WERI-Rb-1 (cell line): ENCODE data around the gene NECAB2.

Experiments
- DNase-seq: peaks from one replicate; pipeline ENCODE4 v3.0.0-alpha.2; 2020
- H3K27ac ChIP-seq: fragments of 250-450 bp; sonication (Bioruptor Pico); 2 replicates; pipeline ENCODE4 v1.5.1; 2020; ENCODE audit warnings: mild to moderate bottlenecking, moderate library complexity
- H3K27me3 ChIP-seq: fragments of 250-450 bp; sonication (Bioruptor Pico); 2 replicates; pipeline ENCODE4 v1.5.1; 2021; ENCODE audit warnings: mild to moderate bottlenecking, low read depth, moderate library complexity; ENCODE audit not compliant: insufficient read depth, severe bottlenecking
- H3K36me3 ChIP-seq: fragments of 250-450 bp; sonication (Bioruptor Pico); 2 replicates; pipeline ENCODE4 v1.5.1; 2020; ENCODE audit warnings: mild to moderate bottlenecking, moderate library complexity
- H3K4me3 ChIP-seq: 2 replicates; pipeline ENCODE4 v1.5.1; 2011; ENCODE audit warnings: low read depth, mild to moderate bottlenecking, control low read depth, low read length
- H3K9me3 ChIP-seq: fragments of 250-450 bp; sonication (Bioruptor Pico); 2 replicates; pipeline ENCODE4 v1.5.1; 2021; ENCODE audit warnings: mild to moderate bottlenecking, moderate library complexity; ENCODE audit not compliant: severe bottlenecking
- CTCF ChIP-seq: IDR thresholded peaks from 2 replicates; pipeline ENCODE4 v1.5.1; 2011; ENCODE audit warnings: low read depth, mild to moderate bottlenecking, control low read depth, inconsistent platforms, low read length

NECAB2 gene

GRCh38 chr16:84039696-84040095, 71.7 kb downstream of the NECAB2 start:
- Histone ChIP-seq H3K36me3 (no peaks in the 10 kb centered on the region), H3K4me3 (no peak overlapping the region), H3K27me3 (no peaks in the 10 kb centered on the region), H3K27ac (no peak overlapping the region), H3K9me3 (no peaks in the 10 kb centered on the region)
- no peak for TF ChIP-seq CTCF
- no peak for DNase-seq

- H3K4me3 ChIP-seq: no peak overlapping the region
- TF ChIP-seq CTCF: no peak
- H3K27ac ChIP-seq: no peak overlapping the region
- no peaks in the 10 kb centered on the region for H3K36me3 ChIP-seq
- no peak for DNase-seq
- no peaks in the 10 kb centered on the region for H3K27me3 ChIP-seq
- H3K9me3 ChIP-seq: no peaks in the 10 kb centered on the region
Measured at GRCh38 chr16:84040226-84040822, 72.3 kb downstream of the NECAB2 start.

GRCh38 chr16:84040823-84041820, 73.1 kb downstream of the NECAB2 start:
- H3K27me3 ChIP-seq: no peaks in the 10 kb centered on the region
- no peaks in the 10 kb centered on the region for H3K9me3 ChIP-seq
- H3K36me3 ChIP-seq: no peaks in the 10 kb centered on the region
- no peak for DNase-seq
- no peak overlapping the region for H3K4me3 ChIP-seq
- no peak for TF ChIP-seq CTCF
- H3K27ac ChIP-seq: no peak overlapping the region

- no peaks in the 10 kb centered on the region for H3K36me3 ChIP-seq
- no peak for DNase-seq
- H3K4me3 ChIP-seq: no peak overlapping the region
- no peaks in the 10 kb centered on the region for H3K9me3 ChIP-seq
- H3K27ac ChIP-seq: no peak overlapping the region
- no peaks in the 10 kb centered on the region for H3K27me3 ChIP-seq
- no peak for TF ChIP-seq CTCF
Measured at GRCh38 chr16:84041881-84042280, 73.8 kb downstream of the NECAB2 start.

- Histone ChIP-seq H3K4me3 (no peak within 1 kb of the TSS), H3K27me3 (no peaks in the 10 kb centered on the region), H3K27ac (no peak within 1 kb of the TSS), H3K9me3 (no peaks in the 10 kb centered on the region), H3K36me3 (no peaks in the 10 kb centered on the region)
- no peak for TF ChIP-seq CTCF
- no peak for DNase-seq
Measured at GRCh38 chr16:84042308-84042878, 74.3 kb downstream of the NECAB2 start, which contains the start of gene SLC38A8. Gene SLC38A8, minus strand, starts transcription at chr16:84042795. Its CDS starts 638 bp downstream, at chr16:84042157.
